Thoracic aorta (tissue), 2 donors: ENCODE measurements around the gene TSTD2. TPM values are rescaled to one million over a fixed set of nuclear protein-coding genes. Genes with fewer than 3 reads are reported as not detected.

Source experiments
- ATAC-seq: fragments of 150-250 bp; one replicate; pipeline ENCODE4 v1.8.0; 2017; ENCODE audit warnings: low read depth; ENCODE audit not compliant: insufficient number of reproducible peaks, low FRiP score
- DNase-seq: peaks from one replicate; pipeline ENCODE4 v3.0.0-alpha.2; 2020; ENCODE audit warnings: low spot score
- H3K27ac ChIP-seq, 2 donors: fragments of 200-600 bp; sonication (generic); 1 replicate in 1 of 2; 2 replicates in 1 of 2; pipeline ENCODE4 v1.5.1; 2016; ENCODE audit warnings: mild to moderate bottlenecking in 2 of 2, moderate library complexity in 2 of 2
- H3K27me3 ChIP-seq: fragments of 200-600 bp; sonication (generic); replicated peaks from 2 replicates; pipeline ENCODE4 v1.6.0; 2016; ENCODE audit warnings: mild to moderate bottlenecking; ENCODE audit not compliant: insufficient read depth
- H3K36me3 ChIP-seq: fragments of 200-600 bp; sonication (generic); one replicate; pipeline ENCODE4 v1.5.1; 2016
- H3K4me1 ChIP-seq, 2 donors: fragments of 200-600 bp; sonication (generic); 1 replicate in 1 of 2; 2 replicates in 1 of 2; pipeline versions ENCODE4 v1.5.1 to v1.6.0; 2016; ENCODE audit warnings: low read depth in 2 of 2, mild to moderate bottlenecking in 1 of 2; ENCODE audit not compliant: control insufficient read depth in 1 of 2
- H3K4me3 ChIP-seq: fragments of 200-600 bp; sonication (generic); 2 replicates; pipeline ENCODE4 v1.5.1; 2016; ENCODE audit warnings: mild to moderate bottlenecking
- H3K9me3 ChIP-seq: fragments of 200-600 bp; sonication (generic); 2 replicates; pipeline ENCODE4 v1.5.1; 2016
- CTCF ChIP-seq: fragments of 200-600 bp; sonication (generic); IDR thresholded peaks from one replicate; pipeline ENCODE4 v1.5.1; 2019; ENCODE audit warnings: antibody characterized with exemption
- total RNA-seq, 2 donors: library from RNA; depleted of rRNA; stranded (reverse); fragments of >200 nt; gene quantifications; one replicate each; pipeline versions ENCODE4 v1.1.0 to v1.2.3, GENCODE V29; 2016

TSTD2 gene
- total RNA-seq, 2 donors from 2014 or later = 13.1 to 51.4 TPM

GRCh38 chr9:97567894-97568202 lies 65.3 kb downstream of the TSTD2 start:
- Histone ChIP-seq H3K9me3 (no peaks in the 10 kb centered on the region), H3K36me3 (peaks cover 40% of the 10 kb centered on the region), H3K27me3 (no peaks in the 10 kb centered on the region), H3K4me3 (no peak overlapping the region), H3K27ac (no peak overlapping the region), H3K4me1 (peaks cover 25 to 46% of the 10 kb centered on the region in 2 donors)
- no peak for TF ChIP-seq CTCF
- ATAC-seq (no peak), DNase-seq (no peak)

GRCh38 chr9:97567182-97567893 lies 65.8 kb downstream of the TSTD2 start:
- no peak for TF ChIP-seq CTCF
- no peak overlapping the region for H3K4me3 ChIP-seq
- H3K4me1 ChIP-seq = peaks cover 25 to 51% of the 10 kb centered on the region in 2 donors
- DNase-seq = no peak
- H3K27ac ChIP-seq = no peak overlapping the region
- no peak for ATAC-seq
- H3K27me3 ChIP-seq = no peaks in the 10 kb centered on the region
- H3K36me3 ChIP-seq = peaks cover 40% of the 10 kb centered on the region
- H3K9me3 ChIP-seq = no peaks in the 10 kb centered on the region

GRCh38 chr9:97565262-97565661 lies 67.9 kb downstream of the TSTD2 start:
- no peak for ATAC-seq
- H3K36me3 ChIP-seq = peaks cover 33% of the 10 kb centered on the region
- H3K4me3 ChIP-seq = no peak overlapping the region
- no peak overlapping the region for H3K27ac ChIP-seq
- peaks cover 19 to 37% of the 10 kb centered on the region in 2 donors for H3K4me1 ChIP-seq
- DNase-seq = no peak
- TF ChIP-seq CTCF = no peak
- H3K27me3 ChIP-seq = no peaks in the 10 kb centered on the region
- no peaks in the 10 kb centered on the region for H3K9me3 ChIP-seq

GRCh38 chr9:97564291-97565175 lies 68.6 kb downstream of the TSTD2 start:
- Histone ChIP-seq H3K4me1 (peaks cover 19 to 30% of the 10 kb centered on the region in 2 donors), H3K36me3 (peaks cover 27% of the 10 kb centered on the region), H3K4me3 (peak overlapping the region; percentile 2), H3K27ac (peak overlapping the region; percentile 22 to 41), H3K9me3 (no peaks in the 10 kb centered on the region), H3K27me3 (no peaks in the 10 kb centered on the region)
- DNase-seq (no peak), ATAC-seq (no peak)
- no peak for TF ChIP-seq CTCF

GRCh38 chr9:97563458-97564135 lies 69.6 kb downstream of the TSTD2 start:
- Histone ChIP-seq H3K27ac (peak overlapping the region; percentile 41 to 54), H3K36me3 (peaks cover 18% of the 10 kb centered on the region), H3K4me3 (peak overlapping the region; percentile 2), H3K4me1 (peaks cover 22 to 36% of the 10 kb centered on the region in 2 donors), H3K9me3 (no peaks in the 10 kb centered on the region), H3K27me3 (no peaks in the 10 kb centered on the region)
- DNase-seq = no peak
- no peak for TF ChIP-seq CTCF
- ATAC-seq = no peak
